K562 (cell line): ENCODE measurements around the gene IRF9. TPM values are rescaled to one million over a fixed set of nuclear protein-coding genes. Genes with fewer than 3 reads are reported as not detected.

Source experiments
- CTBP1 ChIP-seq: fragments of 450-650 bp; IDR thresholded peaks from 2 replicates; pipeline ENCODE4 v1.6.1; 2016; ENCODE audit warnings: borderline replicate concordance
- MTF1 ChIP-seq: fragments of 250-450 bp; sonication (Bioruptor Pico); IDR thresholded peaks from 2 replicates; pipeline ENCODE4 v1.9.0; 2021; ENCODE audit warnings: moderate library complexity, mild to moderate bottlenecking, inconsistent platforms, borderline replicate concordance
- POLR2G ChIP-seq: fragments of 200-400 bp; formaldehyde crosslinking; IDR thresholded peaks from 2 replicates; pipeline ENCODE4 v1.6.1; 2017; ENCODE audit warnings: low read depth, mild to moderate bottlenecking, antibody characterized with exemption, low read length, moderate library complexity
- polyA plus RNA-seq, 8 experiments: library from polyadenylated mRNA; depleted of rRNA in 4 of 8; stranded (reverse) in 5 of 8; unstranded in 3 of 8; fragments of >200 nt; fragmentation: Nextera tagmentation in 2 of 8; fragmentation: Illumina TruSeq in 1 of 8; extraction: Ambion mirVana in 2 of 8; extraction: Trizol in 1 of 8; gene quantifications; 2 replicates each; pipeline versions ENCODE4 v1.2.1 to v1.2.3, GENCODE V29; 2011 to 2014; ENCODE audit warnings: inconsistent platforms in 1 of 8, missing spikeins in 1 of 8
- total RNA-seq, 7 experiments: library from RNA; depleted of rRNA in 6 of 7; stranded (reverse); fragments of >200 nt in 6 of 7; fragmentation: Illumina TruSeq in 2 of 7; extraction: Trizol in 2 of 7; gene quantifications; 2 replicates each; pipeline versions ENCODE4 v1.2.1 to v1.2.3, GENCODE V29; 2011 to 2021; ENCODE audit warnings: low replicate concordance in 1 of 7
- TF ChIP-seq, protein P1 (sequence below): fragments of 450-650 bp; IDR thresholded peaks from 2 replicates; pipeline ENCODE4 v1.6.1; 2018; ENCODE audit warnings: mild to moderate bottlenecking, low read depth; ENCODE audit not compliant: partially characterized antibody
- TF ChIP-seq, protein P2 (sequence below): sonication (generic); formaldehyde crosslinking; IDR thresholded peaks from 2 replicates; pipeline ENCODE4 v1.9.0; 2022; ENCODE audit warnings: mild to moderate bottlenecking, missing genetic modification reagents
- TF ChIP-seq, protein P3 (sequence below): fragments of 450-650 bp; IDR thresholded peaks from 2 replicates; pipeline ENCODE4 v1.6.1; 2016; ENCODE audit warnings: mild to moderate bottlenecking, moderate library complexity
- TF ChIP-seq, protein P4 (sequence below): sonication (generic); formaldehyde crosslinking; IDR thresholded peaks from 2 replicates; pipeline ENCODE4 v1.8.0; 2022; ENCODE audit warnings: mild to moderate bottlenecking, missing genetic modification reagents

Gene IRF9
- total and polyA plus RNA-seq, 9 of the 15 experiments (the other 6 are each of a cell fraction or from before 2014, with no cell fraction given) = 0.79 to 14.8 (median 6.1) TPM

DNA sequence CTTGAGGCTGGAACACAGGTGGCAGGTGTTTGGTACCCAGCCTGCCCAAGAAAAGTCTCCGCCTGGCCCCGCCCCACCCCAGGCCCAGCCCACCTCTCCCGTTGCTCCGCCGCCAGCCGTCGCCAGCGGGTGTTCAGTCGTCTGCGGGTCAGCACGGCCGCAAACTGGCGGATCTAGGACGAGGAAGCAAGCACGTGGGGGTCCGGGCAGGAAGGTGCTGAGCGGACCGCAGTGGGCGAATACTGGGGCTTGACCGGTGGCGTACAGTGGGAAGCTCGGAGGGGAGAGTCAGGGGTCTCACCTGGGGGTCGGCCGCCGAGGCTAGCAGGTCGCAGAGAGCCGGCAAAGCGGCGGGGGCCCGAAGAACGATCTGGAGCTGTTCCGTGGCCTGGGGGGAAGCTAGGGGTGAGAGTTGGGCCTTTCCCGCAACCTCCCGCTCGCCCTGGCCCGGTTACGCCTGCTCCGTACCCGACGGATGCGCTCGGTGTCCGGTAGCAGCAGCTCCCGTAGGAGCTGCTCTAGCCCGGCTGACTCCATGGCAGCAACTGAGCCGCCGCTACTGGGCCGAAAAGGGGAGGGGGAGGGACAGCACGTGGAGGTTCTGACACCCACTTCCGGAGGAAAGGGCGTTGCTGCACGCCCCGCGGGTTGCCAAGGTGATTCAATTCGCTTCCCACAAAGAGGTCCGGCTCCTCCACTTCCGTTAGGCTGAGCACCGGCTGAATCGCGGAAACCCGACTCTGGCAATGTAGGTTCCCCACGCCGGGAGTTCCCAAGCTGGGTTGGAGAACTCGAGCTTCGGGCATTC lies 27.4 kb downstream of the IRF9 start, which contains the start of gene IPO4 (continued):
- TF ChIP-seq, protein P1, sequence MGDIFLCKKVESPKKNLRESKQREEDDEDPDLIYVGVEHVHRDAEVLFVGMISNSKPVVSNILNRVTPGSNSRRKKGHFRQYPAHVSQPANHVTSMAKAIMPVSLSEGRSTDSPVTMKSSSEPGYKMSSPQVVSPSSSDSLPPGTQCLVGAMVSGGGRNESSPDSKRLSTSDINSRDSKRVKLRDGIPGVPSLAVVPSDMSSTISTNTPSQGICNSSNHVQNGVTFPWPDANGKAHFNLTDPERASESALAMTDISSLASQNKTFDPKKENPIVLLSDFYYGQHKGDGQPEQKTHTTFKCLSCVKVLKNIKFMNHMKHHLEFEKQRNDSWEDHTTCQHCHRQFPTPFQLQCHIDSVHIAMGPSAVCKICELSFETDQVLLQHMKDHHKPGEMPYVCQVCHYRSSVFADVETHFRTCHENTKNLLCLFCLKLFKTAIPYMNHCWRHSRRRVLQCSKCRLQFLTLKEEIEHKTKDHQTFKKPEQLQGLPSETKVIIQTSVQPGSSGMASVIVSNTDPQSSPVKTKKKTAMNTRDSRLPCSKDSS = no peak
- TF ChIP-seq, protein P2, sequence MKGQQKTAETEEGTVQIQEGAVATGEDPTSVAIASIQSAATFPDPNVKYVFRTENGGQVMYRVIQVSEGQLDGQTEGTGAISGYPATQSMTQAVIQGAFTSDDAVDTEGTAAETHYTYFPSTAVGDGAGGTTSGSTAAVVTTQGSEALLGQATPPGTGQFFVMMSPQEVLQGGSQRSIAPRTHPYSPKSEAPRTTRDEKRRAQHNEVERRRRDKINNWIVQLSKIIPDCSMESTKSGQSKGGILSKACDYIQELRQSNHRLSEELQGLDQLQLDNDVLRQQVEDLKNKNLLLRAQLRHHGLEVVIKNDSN (CRISPR knock-in tag) = peak; percentile 82
- TF ChIP-seq MTF1 (CRISPR knock-in tag) = no peak
- peak; percentile 95 for TF ChIP-seq POLR2G
- TF ChIP-seq, protein P3, sequence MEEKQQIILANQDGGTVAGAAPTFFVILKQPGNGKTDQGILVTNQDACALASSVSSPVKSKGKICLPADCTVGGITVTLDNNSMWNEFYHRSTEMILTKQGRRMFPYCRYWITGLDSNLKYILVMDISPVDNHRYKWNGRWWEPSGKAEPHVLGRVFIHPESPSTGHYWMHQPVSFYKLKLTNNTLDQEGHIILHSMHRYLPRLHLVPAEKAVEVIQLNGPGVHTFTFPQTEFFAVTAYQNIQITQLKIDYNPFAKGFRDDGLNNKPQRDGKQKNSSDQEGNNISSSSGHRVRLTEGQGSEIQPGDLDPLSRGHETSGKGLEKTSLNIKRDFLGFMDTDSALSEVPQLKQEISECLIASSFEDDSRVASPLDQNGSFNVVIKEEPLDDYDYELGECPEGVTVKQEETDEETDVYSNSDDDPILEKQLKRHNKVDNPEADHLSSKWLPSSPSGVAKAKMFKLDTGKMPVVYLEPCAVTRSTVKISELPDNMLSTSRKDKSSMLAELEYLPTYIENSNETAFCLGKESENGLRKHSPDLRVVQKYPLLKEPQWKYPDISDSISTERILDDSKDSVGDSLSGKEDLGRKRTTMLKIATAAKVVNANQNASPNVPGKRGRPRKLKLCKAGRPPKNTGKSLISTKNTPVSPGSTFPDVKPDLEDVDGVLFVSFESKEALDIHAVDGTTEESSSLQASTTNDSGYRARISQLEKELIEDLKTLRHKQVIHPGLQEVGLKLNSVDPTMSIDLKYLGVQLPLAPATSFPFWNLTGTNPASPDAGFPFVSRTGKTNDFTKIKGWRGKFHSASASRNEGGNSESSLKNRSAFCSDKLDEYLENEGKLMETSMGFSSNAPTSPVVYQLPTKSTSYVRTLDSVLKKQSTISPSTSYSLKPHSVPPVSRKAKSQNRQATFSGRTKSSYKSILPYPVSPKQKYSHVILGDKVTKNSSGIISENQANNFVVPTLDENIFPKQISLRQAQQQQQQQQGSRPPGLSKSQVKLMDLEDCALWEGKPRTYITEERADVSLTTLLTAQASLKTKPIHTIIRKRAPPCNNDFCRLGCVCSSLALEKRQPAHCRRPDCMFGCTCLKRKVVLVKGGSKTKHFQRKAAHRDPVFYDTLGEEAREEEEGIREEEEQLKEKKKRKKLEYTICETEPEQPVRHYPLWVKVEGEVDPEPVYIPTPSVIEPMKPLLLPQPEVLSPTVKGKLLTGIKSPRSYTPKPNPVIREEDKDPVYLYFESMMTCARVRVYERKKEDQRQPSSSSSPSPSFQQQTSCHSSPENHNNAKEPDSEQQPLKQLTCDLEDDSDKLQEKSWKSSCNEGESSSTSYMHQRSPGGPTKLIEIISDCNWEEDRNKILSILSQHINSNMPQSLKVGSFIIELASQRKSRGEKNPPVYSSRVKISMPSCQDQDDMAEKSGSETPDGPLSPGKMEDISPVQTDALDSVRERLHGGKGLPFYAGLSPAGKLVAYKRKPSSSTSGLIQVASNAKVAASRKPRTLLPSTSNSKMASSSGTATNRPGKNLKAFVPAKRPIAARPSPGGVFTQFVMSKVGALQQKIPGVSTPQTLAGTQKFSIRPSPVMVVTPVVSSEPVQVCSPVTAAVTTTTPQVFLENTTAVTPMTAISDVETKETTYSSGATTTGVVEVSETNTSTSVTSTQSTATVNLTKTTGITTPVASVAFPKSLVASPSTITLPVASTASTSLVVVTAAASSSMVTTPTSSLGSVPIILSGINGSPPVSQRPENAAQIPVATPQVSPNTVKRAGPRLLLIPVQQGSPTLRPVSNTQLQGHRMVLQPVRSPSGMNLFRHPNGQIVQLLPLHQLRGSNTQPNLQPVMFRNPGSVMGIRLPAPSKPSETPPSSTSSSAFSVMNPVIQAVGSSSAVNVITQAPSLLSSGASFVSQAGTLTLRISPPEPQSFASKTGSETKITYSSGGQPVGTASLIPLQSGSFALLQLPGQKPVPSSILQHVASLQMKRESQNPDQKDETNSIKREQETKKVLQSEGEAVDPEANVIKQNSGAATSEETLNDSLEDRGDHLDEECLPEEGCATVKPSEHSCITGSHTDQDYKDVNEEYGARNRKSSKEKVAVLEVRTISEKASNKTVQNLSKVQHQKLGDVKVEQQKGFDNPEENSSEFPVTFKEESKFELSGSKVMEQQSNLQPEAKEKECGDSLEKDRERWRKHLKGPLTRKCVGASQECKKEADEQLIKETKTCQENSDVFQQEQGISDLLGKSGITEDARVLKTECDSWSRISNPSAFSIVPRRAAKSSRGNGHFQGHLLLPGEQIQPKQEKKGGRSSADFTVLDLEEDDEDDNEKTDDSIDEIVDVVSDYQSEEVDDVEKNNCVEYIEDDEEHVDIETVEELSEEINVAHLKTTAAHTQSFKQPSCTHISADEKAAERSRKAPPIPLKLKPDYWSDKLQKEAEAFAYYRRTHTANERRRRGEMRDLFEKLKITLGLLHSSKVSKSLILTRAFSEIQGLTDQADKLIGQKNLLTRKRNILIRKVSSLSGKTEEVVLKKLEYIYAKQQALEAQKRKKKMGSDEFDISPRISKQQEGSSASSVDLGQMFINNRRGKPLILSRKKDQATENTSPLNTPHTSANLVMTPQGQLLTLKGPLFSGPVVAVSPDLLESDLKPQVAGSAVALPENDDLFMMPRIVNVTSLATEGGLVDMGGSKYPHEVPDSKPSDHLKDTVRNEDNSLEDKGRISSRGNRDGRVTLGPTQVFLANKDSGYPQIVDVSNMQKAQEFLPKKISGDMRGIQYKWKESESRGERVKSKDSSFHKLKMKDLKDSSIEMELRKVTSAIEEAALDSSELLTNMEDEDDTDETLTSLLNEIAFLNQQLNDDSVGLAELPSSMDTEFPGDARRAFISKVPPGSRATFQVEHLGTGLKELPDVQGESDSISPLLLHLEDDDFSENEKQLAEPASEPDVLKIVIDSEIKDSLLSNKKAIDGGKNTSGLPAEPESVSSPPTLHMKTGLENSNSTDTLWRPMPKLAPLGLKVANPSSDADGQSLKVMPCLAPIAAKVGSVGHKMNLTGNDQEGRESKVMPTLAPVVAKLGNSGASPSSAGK = peak; percentile 46
- TF ChIP-seq, protein P4, sequence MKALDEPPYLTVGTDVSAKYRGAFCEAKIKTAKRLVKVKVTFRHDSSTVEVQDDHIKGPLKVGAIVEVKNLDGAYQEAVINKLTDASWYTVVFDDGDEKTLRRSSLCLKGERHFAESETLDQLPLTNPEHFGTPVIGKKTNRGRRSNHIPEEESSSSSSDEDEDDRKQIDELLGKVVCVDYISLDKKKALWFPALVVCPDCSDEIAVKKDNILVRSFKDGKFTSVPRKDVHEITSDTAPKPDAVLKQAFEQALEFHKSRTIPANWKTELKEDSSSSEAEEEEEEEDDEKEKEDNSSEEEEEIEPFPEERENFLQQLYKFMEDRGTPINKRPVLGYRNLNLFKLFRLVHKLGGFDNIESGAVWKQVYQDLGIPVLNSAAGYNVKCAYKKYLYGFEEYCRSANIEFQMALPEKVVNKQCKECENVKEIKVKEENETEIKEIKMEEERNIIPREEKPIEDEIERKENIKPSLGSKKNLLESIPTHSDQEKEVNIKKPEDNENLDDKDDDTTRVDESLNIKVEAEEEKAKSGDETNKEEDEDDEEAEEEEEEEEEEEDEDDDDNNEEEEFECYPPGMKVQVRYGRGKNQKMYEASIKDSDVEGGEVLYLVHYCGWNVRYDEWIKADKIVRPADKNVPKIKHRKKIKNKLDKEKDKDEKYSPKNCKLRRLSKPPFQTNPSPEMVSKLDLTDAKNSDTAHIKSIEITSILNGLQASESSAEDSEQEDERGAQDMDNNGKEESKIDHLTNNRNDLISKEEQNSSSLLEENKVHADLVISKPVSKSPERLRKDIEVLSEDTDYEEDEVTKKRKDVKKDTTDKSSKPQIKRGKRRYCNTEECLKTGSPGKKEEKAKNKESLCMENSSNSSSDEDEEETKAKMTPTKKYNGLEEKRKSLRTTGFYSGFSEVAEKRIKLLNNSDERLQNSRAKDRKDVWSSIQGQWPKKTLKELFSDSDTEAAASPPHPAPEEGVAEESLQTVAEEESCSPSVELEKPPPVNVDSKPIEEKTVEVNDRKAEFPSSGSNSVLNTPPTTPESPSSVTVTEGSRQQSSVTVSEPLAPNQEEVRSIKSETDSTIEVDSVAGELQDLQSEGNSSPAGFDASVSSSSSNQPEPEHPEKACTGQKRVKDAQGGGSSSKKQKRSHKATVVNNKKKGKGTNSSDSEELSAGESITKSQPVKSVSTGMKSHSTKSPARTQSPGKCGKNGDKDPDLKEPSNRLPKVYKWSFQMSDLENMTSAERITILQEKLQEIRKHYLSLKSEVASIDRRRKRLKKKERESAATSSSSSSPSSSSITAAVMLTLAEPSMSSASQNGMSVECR (CRISPR knock-in tag) = peak; percentile 99
- TF ChIP-seq CTBP1 = 0 out of 2 replicates have a peak, but pooled peaks have one; percentile 19
